Cerebellar nuclear complex (tissue), 1 donor: ENCODE results near the gene GALNT2.

Source experiments
- DNase-seq, 2 experiments: peaks; one replicate each; lab custom pipeline; 2025; lab: John Stamatoyannopoulos, UW

Gene GALNT2

GRCh38 chr1:230145953-230146476 lies 79.0 kb downstream of the GALNT2 start:
- no peak for DNase-seq

GRCh38 chr1:230146709-230147108 lies 79.7 kb downstream of the GALNT2 start:
- no peak for DNase-seq

- DNase-seq: no peak
Measured at GRCh38 chr1:230147253-230148125, 80.5 kb downstream of the GALNT2 start.

GRCh38 chr1:230148126-230148652 lies 81.2 kb downstream of the GALNT2 start:
- no peak for DNase-seq

DNA sequence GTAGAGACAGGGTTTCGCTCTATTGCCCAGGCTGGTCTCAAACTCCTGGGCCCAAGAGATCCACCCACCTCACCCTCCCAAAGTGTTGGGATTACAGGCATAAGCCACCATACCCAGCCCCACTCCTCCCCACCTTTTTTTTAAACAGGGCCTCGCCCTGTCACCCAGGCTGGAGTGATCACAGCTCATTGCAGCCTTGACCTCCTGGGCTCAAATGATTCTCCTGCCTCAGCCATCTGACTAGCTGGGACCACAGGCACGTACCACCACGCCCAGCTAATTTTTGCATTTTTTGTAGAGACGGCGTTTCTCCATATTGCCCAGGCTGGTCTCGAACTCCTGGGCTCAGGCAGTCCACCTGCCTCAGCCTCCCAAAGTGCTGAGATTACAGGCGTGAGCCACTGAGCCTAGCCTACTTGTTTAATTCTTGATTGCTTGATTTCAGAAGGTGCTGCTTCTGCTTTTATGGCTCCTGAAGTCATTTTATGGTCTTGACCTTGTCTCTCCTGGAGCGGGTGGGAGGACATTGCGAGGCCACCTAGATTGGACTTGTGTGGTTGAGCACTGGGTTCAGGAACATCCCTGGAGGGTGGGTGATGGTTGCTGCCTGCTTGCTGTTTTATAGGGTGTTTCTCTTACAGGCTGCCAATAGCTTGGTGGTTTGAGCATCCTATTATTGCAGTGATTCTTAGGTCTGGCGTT lies 81.9 kb downstream of the GALNT2 start:
- DNase-seq: no peak

DNA sequence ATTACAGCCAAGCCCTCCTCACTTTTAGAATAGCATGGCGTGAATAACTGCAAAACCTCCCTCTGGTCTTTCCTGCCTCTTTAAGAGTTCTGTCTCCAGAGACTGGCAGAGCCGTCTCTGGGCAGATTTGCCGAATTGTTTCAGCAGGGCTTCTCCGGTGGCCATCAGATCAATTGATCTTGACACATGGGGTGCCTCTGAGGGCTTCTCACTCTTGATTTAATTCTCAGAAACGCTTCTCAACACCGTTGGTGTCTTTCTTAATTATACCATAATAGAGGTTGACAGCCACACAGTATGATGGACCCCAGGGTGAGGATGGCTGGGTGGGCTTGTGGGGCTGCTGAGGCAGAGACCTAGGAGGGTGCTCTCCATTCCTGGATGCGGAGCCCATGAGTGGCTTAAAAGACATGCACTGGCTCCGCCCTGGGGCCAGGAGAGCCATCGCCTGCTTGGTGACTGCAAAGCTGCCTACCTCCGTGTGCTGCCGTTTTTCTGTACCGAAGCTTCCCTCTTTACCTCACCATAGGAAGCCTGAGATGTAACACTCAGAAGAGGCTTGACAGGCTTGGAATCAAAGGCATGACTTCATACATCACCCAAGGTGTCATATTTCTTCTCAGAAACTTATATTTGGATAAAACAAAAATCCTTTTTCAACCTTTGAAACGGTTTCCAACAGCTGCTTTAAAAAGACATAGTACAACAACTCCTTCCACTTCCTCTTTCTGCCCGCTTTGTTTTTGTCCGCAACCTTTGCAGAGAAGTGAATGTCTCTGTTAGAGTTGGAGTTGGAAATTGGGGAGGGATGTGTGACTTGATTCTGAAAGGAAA lies 82.9 kb downstream of the GALNT2 start:
- DNase-seq: no peak

GRCh38 chr1:230150615-230151014 lies 83.6 kb downstream of the GALNT2 start:
- no peak for DNase-seq

- no peak for DNase-seq
Measured at GRCh38 chr1:230151924-230152468, 85.0 kb downstream of the GALNT2 start.

DNA sequence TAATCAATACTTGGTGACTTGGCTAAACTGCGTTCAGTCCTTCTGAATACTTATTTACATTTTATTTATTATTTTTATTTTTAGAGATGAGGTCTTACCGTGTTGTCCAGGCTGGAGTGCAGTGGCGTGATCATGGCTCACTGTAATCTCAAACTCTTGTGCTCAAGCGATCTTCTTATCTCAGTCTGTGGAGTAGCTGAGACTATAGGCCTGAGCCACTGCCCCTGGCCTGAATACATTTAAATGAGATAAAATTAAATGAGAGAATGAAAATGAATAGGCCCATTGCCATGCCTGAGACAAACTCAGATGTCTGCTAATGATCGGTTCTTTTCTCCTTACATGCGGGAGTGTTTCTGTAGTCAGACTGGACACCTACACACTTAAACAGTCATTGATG lies 86.0 kb downstream of the GALNT2 start:
- no peak for DNase-seq

DNA sequence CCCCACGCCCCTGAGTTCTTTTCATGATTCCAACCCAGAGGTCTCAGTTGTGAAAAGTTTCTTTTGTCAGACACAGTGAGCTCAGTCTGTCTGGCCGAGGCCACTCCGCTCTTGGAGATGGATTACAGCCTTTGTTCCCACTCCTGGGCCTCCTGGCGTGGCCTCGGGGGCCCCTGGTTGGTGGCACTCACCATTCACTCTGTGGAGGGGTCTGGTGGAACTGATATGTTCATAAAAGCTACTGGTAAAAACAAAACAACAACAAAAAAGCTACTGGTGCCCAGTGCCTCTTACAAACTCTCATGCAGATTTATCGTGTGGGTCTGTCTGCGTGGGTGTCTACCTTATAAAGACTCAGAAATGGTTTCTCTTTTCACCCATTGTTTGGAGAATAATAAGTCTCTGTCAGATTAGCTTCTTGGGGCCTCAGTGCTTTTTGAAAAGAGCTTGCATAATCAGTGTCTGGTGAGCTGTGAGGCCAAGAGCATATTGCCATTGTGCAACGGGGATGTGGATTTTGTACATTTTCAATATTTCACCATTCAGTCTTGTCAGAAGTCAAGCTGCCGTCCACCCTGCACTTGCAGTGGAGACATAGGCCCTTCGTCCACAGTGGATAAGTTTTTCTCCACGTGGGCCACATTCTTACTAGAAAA lies 86.7 kb downstream of the GALNT2 start:
- no peak for DNase-seq

DNA sequence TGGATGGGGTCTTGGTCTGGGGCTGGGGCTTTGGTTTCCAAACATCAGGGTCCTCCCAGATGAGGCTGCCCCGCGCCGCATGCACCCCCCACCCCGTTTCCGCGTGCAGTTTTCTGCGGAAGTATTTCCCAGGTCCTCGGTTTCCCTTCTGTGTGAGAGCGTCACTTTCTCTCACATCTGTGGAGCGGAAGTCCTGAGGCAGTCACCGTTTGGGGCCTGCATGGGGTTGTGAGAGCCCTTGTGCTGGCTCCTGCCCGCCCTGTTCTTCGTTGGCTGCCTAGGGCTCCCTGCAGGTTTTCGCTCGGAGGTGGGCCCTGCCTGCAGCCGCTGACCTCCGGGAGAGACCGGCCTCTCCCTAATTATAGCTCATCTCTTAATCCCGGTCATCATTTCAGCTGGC lies 88.0 kb downstream of the GALNT2 start:
- DNase-seq: no peak

DNA sequence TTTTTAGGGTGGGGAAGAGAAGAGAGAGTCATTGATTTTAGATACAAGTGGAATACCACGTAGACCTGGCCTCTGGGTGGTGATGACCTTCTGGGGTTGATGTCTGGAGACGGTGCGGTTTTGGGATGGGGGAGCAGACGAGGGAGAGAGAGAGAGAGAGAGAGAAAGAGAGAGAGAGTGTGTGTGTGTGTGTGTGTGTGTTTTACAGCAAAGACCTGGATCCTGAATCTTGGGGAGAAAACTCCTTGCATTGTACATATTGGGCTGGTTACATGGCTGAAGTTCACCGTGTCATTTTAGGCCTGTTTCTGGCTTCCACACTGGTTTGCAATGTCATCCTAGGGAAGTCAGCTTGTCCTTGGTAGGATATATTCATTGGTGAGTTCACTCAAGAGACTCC lies 89.0 kb downstream of the GALNT2 start:
- DNase-seq: no peak

DNA sequence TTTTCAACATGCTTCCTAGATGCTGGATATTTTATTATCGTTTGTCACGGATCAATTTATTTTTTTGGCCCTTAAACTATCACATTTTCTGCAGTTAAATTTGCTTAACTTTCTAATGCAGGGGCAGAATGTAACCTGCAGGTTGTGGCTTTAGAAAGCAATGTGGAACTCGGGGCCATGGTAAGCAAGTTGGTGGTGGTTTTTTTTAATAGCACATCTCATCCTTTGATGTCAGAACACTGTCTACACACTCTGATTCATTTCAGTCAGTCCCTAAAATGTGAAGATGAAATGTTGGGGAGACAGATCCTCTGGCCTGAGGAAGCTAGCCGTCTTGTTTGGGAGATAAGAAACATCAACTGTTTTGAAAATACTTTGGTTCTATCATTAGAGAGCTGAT lies 89.5 kb downstream of the GALNT2 start:
- no peak for DNase-seq

- DNase-seq: no peak
Measured at GRCh38 chr1:230157420-230158390, 90.7 kb downstream of the GALNT2 start.

DNA sequence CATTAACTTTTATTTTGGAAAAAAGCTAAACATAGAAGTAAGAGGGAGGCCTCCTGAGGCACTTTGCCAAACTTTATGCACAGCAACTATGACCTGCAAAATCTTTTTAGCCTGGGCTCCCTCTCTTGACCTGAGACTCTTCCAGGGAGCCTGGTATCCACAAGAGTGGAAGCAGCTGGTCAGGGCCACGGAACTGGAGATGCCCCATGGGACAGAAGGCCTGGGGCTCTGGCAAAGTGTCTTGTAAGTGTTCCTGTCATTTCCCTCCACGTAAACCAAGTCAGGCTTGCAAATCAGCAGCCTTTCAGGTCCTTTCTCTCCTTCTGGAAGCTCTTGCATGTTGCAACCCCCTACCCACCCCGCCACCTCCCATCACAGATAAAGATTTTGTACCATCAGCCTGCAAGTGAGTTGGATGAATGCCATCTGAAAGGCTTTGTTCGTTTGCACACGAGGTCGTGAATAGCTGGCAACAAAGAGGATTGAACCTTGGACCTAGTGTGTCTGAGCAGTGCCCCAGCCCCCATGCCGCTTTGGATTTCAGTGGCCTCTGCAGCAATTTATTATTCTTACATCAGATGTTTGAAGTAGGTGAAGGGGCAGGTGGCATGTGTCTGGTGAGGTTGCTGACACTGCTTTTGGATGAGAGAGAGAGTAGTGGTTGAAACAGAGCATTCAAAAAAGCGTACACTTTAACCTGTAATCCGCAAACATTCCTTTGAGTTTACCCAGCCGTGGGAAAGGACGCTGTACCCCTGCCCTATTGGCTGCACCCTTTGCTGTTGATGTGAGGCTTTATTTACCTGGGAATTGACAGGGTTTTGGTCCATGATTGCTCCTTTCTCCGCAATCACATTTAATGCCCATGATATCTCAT lies 91.6 kb downstream of the GALNT2 start:
- no peak for DNase-seq

- DNase-seq: no peak
Measured at GRCh38 chr1:230159580-230159979, 92.5 kb downstream of the GALNT2 start.

- no peak for DNase-seq
Measured at GRCh38 chr1:230160957-230161771, 94.1 kb downstream of the GALNT2 start.

- DNase-seq: no peak
Measured at GRCh38 chr1:230163205-230163604, 96.2 kb downstream of the GALNT2 start.
